Raji (cell line): ENCODE results near the gene TBC1D22B.

Experiments
- POLR2A ChIP-seq: IDR thresholded peaks from 2 replicates; pipeline ENCODE4 v1.6.1; 2011; ENCODE audit warnings: low read depth, low read length, control low read depth; ENCODE audit not compliant: insufficient read depth

TBC1D22B gene

GRCh38 chr6:37302086-37302686 lies 44.6 kb downstream of the TBC1D22B start:
- no peak for TF ChIP-seq POLR2A

DNA sequence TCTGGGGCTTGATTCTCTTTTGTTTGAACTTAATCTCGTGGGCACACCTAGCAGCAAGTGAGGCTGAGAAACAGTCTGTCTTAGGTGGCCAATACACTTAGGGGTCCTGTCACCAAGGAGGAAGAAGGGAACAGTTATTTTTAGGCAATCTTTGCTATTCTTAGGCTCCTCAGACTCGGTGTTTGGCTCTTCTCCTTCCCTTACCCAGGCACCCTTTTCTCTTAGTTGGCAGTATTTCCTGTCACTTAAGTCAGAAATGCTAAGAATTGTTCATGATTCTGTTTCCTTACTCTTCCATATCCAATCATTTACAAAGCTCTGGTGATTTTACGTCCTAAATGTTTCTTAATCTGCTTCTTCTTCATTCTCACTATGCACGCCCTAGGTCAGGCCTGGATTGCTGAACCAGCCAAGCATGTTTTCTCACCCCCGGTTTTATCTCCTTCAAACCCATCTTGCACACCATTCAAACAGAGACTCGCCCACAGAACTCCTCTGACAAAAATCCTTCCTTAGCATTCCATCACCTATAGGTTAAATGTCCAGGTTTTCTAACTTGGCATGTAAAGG lies 45.6 kb downstream of the TBC1D22B start:
- TF ChIP-seq POLR2A: no peak

DNA sequence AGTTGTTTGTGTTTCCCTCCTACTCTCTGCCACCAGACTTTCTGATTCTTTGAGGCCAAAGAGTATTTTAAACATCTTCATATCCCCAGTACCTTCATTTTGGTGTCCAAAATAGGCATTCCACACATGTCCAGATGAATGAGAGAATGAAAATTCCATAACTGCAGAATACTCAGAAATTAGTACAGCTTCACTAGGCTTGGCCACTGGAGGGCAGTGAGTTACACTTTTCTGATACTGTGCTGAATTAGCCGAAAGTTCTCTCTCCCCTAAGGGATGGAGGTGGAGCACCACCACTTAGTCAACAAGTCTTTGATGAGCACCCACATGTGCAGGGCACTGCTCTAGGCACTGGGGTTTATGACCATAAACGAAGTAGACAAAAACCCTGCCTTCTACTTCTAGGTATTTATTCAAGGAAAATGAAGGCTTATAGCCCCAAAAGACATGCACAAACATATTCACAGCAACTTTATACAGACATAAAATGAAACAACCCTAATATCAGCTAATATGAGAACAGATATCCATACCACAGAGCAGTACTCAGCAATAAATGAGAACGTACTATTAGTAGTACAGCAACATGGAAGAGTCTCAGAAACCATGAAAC lies 46.4 kb downstream of the TBC1D22B start:
- TF ChIP-seq POLR2A: no peak

- TF ChIP-seq POLR2A: no peak
Observed at GRCh38 chr6:37304766-37305165, 47.2 kb downstream of the TBC1D22B start.

DNA sequence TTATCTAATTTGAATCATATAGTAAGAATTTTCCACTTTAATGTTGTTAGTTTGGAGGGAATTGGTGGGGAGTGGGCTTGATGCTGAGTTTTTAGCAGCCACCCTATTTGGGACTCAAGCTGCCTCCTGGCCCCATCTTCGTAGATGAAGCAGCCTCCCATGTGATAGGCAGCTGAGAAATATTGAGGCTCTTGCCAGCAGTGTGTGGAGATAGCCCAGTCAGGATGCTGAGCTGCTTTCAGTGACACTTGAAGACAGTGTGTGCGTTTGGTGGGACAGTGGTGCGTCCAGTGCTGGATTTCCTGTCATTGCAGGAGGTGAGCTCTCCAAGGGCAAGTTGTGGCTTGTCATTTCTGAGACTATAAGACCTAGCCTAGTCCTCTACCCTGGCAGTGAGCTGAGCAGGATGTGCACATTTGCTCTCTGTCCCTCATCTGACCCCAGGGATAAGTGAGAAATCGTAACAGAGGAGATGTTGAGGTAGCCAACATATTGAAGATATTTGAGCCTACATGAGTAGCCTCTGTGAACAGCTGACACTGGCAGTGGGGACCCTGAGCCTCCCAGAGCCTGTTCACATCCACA lies 48.4 kb downstream of the TBC1D22B start:
- TF ChIP-seq POLR2A: no peak

- no peak for TF ChIP-seq POLR2A
Observed at GRCh38 chr6:37306624-37307222, 49.2 kb downstream of the TBC1D22B start.

- no peak for TF ChIP-seq POLR2A
Observed at GRCh38 chr6:37308069-37308815, 50.7 kb downstream of the TBC1D22B start.

- TF ChIP-seq POLR2A: no peak
Observed at GRCh38 chr6:37309046-37309445, 51.5 kb downstream of the TBC1D22B start.

GRCh38 chr6:37309692-37310091 lies 52.1 kb downstream of the TBC1D22B start:
- no peak for TF ChIP-seq POLR2A

DNA sequence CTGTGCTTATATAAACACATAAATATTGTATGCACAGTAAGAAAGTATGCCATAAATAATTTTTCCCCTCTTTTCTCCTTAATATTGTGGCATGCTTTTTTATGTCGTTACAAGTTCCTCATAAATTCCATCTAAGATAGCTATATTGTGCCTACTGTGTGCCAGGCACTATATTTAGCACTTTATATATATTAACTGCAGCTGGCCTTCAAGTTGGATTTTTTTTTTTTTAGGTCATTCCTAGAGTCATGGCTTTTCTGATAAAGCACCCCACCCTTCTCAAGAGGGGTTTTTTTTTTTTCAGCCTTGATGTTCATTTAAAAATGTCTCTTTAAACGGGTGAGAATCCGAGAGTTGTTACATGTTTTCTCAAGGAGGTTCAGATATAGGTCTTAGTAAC lies 53.4 kb downstream of the TBC1D22B start:
- no peak for TF ChIP-seq POLR2A

- no peak for TF ChIP-seq POLR2A
Observed at GRCh38 chr6:37311741-37312473, 54.3 kb downstream of the TBC1D22B start.

DNA sequence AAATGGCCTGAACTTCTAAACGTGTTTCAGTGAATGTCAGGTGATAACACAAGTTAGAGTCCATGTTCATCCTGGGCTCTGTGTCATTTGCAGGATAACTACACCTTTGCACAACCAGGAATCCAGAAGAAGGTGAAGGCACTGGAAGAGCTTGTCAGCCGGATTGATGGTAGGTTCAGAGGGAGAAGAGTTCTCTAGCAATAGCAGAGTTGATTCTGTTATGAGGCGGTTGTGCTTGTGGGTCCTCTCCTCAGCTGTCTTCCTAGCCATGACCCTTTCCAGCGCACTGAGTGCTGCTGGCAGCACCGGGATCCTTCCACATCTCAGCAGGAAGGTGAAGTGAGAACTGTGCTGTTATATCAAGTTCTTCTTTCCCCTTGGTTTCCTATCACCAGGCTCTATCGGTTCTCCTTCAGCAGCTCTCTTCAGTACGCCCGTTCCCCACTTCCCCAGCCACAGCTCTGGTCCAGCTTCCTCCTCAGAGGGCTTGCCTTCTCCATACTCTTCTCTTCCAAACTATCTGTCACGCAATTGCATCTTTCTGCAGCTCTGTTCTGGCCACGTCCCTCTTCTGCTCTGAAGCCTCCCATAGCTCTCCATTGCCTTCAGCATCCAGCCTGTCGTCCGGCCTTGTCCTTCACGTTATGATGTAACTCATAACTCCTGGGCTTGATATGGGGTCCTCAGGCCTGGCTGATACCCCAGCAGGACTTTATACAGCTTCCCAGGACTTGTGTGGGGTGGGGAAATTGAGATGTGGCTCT lies 56.3 kb downstream of the TBC1D22B start:
- no peak for TF ChIP-seq POLR2A

GRCh38 chr6:37314487-37315156 lies 57.0 kb downstream of the TBC1D22B start:
- no peak for TF ChIP-seq POLR2A
